GM12874 (cell line): ENCODE measurements around the gene TYRP1.

Experiments
- TF ChIP-seq, protein P1 (sequence below): IDR thresholded peaks from 2 replicates; pipeline ENCODE4 v1.5.1; 2011; ENCODE audit warnings: low read depth, mild to moderate bottlenecking, control low read depth, low read length, moderate library complexity; ENCODE audit not compliant: insufficient read depth

The TYRP1 gene

DNA sequence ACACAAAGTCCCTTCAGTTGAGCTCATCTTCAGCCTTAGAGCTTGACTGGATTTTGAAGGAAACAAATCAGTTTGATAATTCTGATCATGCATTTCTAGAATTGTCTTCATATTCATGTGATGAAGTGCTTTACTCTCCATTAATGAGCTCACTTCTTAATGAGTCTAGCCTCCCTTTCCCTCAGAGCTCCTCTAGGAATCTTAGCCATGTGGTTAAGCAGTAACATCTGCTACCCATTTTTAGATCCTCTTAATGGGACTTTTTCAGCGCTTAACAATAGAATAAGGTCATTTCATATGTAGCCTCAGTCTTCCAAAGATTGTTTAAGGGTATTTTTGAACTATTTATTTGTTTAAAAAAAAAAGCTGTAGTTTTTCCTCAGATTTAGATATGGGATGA is 44.7 kb downstream of the TYRP1 start:
- TF ChIP-seq, protein P1, sequence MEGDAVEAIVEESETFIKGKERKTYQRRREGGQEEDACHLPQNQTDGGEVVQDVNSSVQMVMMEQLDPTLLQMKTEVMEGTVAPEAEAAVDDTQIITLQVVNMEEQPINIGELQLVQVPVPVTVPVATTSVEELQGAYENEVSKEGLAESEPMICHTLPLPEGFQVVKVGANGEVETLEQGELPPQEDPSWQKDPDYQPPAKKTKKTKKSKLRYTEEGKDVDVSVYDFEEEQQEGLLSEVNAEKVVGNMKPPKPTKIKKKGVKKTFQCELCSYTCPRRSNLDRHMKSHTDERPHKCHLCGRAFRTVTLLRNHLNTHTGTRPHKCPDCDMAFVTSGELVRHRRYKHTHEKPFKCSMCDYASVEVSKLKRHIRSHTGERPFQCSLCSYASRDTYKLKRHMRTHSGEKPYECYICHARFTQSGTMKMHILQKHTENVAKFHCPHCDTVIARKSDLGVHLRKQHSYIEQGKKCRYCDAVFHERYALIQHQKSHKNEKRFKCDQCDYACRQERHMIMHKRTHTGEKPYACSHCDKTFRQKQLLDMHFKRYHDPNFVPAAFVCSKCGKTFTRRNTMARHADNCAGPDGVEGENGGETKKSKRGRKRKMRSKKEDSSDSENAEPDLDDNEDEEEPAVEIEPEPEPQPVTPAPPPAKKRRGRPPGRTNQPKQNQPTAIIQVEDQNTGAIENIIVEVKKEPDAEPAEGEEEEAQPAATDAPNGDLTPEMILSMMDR: no peak

DNA sequence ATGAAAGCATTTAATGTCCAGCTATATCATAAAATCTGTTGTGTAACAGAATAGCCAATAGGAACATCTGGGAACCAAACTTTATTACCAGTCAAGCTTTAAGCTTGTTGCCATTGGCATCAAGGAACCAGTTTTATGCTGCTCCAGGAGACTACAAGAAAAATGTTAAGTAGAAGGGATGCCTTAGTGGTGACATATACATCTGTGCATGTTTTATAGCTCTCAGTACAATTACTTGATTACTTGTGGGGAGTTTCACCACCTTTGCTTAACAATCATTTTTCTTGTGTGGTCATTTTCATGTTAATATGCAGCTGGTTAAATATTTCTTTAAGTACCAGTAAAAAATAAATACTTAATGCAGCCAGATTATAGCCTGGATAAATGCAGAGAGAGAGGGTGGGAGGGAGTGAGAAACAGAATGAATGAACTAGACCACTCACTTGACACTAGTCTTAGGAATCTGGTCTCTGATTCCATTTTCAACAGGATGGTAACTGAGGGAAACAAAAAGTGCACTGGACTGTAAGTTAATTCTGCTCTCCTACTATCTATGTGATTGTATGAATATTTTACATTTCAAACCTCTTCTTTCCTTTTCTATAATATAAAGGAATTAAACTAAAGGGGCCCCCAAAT is 45.9 kb downstream of the TYRP1 start:
- TF ChIP-seq, protein P1: no peak

DNA sequence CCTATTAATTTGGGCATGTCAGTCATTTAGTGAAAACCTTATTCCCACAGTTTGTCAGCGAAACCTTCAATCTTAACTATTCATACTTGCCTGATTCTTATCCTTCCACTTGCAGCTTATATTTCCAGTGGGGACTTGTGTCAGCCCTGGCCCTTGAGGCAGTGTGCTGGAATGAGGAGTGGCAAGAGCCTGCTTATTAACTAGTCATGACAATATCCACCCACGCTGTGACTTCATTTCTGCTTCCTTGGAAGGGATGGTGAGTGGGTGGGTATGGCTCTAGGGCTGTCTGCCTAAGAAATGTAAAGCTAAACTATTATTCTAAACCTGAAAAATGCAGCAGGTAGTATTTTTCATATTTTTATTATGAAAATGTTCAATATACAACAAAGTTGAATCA is 47.7 kb downstream of the TYRP1 start:
- TF ChIP-seq, protein P1: no peak

DNA sequence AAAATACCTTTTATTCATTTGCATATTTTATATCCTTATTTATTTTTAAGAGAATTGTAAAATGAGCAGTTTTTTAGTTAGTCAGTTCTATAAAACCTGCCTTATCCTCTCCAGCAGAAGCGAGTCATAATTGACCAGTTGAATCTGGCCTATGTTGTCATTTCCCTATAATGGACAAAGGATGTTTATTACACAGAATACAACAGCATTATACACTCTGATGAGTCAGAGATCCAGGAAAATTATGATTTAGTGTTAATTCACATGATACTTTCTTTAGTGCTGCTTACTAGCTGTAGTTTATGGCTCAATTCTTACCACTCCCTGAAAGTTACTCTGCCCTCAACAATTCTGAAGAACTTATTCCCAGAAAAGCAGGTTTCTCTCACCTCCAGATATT is 54.8 kb downstream of the TYRP1 start:
- TF ChIP-seq, protein P1: no peak

DNA sequence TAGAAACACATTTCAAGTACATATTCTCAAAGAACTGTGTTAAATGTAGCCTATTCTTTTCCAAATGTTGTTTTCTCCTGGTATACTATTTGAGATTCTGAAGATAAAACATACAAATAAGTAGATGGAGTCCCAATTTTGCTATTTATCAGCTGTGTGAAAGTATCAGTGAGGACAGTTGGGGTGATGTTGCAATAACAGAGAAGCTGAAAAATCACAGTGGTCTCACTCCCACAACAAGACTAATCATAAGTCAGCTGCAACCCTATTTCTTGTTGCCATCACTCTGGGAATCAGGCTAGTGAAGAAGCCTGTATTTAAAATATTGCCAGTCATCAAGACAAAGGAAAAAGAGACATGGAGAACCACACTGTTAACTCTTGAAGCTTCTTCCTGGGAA is 55.8 kb downstream of the TYRP1 start:
- TF ChIP-seq, protein P1: no peak

DNA sequence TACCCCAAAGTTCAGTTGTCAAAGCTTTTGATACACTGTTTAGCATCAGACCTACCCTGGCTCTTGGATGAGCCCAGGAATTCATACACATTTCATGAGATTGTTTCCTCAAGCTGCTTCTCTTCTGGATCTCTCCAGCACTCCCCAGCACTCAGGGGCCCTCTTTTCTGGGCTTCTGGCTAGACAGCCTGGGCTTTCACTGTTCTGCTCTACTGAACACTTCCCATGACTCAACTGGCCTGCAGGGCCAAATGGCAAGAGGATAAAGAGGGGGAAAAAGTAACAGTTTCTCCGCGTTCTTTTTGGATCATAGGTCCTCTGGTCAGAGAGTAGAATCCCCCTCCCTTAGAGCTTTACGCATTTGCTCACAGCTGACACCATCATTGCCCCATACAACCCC is 60.7 kb downstream of the TYRP1 start:
- TF ChIP-seq, protein P1: no peak

DNA sequence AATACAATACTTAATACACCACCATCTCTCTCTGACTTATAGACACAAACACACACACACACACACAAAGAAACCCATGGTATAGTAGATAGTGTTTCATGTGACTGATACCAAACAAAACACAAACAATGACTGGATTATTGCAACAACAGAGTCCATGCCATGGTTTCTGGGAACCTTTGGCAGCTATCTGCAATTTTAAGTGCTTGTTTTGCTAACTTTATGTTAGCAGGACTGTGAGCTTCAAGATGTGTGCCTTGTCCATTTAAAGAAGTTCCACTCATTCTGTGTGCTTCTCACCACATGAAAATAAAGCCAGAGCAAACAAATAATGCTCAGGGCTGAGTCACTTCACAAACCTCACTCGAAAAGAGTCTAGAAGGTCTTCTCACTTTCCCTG is 66.6 kb downstream of the TYRP1 start:
- TF ChIP-seq, protein P1: no peak
